Activated T-helper 1 cell treated with Interleukin-2 at 50 U/mL for 16 hours (primary cell): Measurements from ENCODE around the gene CCDC47.

ENCODE experiments used
- DNase-seq: peaks from one replicate; pipeline ENCODE4 v3.0.0-alpha.2; 2020; ENCODE audit warnings: low read depth

Gene CCDC47

GRCh38 chr17:63783522-63783921 lies 10.1 kb upstream of the CCDC47 start:
- DNase-seq, result no peak

DNA sequence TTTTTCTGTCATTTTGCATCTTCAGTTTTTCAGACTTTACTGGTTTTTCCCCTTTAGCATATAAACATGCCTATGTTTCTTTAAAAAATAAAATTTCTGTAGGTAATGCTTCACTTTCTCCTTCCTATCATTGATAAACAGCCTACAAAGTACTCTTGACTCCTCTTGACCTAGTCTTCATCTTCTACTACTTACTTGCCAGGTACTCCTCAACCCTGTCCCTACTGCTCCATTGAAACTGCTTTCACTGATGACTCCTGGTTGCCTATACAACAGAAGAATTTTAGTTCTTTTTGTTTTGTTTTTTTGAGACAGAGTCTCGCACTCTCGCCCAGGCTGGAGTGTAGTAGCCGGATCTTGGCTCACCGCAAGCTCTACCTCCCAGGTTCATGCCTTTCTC lies 7.5 kb upstream of the CCDC47 start:
- no peak for DNase-seq

GRCh38 chr17:63780507-63780906 lies 7.1 kb upstream of the CCDC47 start:
- DNase-seq, result no peak

- DNase-seq, result no peak
Observed at GRCh38 chr17:63775420-63775819, 2.0 kb upstream of the CCDC47 start.

DNA sequence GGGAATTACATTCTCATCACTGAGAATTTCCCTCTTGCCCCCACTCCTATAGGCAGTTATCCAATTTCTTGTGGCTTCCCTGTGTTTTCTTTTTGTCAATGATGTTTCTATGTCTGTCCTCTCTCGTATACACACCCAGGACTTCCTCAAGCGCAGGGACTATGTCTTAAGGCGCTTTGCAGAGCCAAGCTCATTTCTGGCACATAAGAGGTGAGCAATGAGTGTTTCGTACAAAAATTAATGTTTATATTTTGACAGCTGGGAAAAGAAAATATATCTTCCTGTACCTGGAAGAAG lies 1.5 kb upstream of the CCDC47 start:
- DNase-seq, result no peak

DNA sequence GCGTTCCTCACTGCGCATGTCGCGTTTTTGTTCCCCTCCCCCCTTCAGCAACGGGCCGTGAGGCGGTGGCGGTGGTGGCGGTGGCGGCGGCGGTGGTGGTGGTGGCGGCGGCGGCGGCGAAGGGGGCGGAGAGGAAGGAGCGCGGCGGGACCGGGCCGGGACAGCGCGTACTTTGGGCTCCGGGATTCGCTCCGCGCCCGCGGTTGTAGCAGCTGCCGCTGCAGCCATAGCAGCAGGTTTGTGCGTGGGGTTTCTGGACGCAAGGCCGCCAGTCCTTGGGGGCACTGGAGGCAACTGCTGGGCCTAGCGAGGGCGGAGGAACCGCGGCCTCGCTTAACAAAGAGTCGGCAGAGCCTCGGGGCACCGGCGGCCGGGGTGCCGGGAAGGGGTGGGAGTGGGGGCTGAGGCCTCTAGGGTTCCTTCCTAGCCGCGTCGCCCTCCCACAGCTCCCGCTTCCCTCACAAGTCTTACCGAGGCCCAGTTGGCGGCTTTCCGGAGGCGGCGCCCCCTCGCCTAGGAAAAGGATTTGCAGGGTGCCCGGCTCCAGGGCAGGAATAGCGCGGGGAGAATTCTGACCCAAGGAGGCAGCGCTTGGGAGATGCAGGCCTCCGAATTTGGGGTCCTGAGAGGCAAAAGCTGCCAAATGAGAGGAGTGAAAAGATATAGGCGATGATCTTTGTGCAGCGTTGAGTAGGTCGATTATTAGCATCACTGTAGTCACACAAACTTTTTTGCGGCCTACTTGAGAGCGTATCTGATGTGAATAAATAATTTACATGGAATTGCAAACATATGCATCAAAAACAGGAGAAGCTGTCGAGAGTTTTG lies 958 bp upstream of the CCDC47 start, which contains the start of gene DDX42:
Gene DDX42, plus strand, starts transcription at position 30 of the 828 bp plus-strand sequence. CDS start 12,880 bp downstream, outside the sequence.
- peak; percentile 84 for DNase-seq

DNA sequence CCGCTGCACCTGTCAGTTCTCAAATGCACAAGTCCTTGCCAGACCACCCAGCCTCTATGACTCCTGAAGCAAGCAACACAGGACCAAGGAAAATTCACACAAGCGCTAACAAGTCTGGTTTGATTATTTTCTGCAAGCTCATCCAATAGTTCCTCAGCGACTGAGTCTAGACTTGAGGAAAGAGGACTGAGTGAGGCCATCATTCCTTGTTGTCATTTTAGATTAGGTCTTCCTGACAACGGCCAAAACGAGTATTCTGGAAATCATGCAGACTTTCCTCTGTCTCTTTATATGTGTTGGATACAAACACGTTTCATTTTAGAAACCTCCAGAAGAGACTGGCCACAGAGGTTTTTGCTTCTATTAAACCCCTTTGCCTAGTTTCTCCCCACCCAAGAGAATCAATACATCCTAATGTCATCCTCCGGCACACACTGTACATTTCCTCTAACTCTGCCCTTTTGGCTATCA lies 561 bp downstream of the CCDC47 start:
- DNase-seq, result no peak

DNA sequence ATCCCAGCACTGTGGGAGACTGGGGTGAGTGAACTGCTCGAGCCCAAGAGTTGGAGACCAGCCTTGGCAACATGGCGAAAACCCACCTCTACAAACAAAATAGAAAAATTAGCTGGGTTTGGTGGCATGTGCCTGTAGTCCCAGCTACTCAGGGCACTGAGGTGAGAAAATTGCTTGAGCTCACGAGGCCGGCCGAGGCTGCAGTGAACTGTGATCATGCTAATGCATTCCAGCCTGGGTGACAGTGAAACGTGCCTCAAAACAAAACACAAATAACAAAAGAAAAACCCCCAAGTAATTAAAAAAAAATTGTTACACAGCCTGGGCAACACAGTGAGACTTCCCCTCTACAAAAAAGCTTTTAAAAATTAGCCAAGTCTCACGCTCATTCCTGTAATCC lies 5.0 kb downstream of the CCDC47 start:
- no peak for DNase-seq

- no peak for DNase-seq
Observed at GRCh38 chr17:63766754-63767153, 6.6 kb downstream of the CCDC47 start.

DNA sequence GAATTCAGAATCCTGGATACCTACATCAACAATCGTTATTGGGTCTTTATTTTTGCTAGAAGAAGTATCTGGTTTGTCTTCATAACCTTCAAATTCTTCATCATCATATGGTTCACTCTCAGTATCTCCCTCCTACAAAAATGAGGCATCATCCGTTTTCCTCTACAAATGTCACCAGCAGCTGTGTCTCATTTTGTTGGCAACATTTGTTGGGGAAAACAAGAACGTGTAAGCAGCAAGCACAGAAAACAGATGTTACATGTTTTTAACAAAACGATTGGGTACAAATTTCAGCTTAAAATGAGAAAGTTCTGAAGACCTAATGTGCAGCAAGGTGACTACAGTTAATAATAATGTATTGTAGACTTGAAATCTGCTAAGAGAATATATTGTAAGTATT lies 8.7 kb downstream of the CCDC47 start:
- no peak for DNase-seq

DNA sequence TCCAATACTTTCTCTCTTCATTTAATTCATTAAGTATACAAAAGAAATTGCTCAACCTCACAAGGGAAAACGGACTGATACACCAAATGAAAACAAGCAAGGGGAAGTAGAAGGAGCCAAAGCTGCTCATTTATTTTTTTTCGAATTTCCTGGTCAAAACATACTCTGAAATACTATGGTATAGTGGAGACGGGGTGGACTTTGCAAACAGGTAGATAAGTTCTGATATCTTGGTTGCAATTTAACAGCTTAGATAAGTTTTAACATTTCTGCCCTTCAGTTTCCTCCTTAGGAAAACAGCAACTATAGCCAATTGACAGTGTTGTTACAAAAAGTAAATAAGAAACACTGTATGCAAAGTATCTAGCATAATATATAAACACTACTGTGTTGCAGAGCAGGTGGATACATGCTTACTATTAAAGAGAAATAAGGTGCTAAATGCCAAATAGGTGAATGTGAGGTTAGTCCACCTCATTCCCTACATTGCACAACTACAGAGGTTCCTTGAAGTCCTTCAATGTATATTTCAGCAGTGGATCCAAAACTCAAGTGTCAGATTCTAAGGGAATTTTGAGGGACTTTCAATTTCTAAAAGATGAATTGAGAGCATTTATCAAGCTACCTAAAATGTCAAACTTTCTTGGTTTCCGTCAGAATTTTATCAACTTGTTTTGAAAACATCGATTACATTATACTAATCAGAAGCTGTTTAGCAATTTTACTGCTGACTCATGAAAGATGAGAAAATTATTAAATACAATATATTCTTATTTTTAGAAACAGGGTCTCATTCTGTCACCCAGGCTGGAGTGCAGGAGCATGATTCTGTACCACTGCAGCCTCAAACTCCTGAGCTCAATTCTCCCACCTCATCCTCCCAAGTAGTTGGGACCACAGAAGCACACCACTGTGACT lies 11.0 kb downstream of the CCDC47 start:
- DNase-seq, result no peak

- DNase-seq, result no peak
Observed at GRCh38 chr17:63760771-63761539, 12.4 kb downstream of the CCDC47 start.

- no peak for DNase-seq
Observed at GRCh38 chr17:63758428-63758827, 15.0 kb downstream of the CCDC47 start.

GRCh38 chr17:63754046-63754445 lies 19.4 kb downstream of the CCDC47 start:
- no peak for DNase-seq

DNA sequence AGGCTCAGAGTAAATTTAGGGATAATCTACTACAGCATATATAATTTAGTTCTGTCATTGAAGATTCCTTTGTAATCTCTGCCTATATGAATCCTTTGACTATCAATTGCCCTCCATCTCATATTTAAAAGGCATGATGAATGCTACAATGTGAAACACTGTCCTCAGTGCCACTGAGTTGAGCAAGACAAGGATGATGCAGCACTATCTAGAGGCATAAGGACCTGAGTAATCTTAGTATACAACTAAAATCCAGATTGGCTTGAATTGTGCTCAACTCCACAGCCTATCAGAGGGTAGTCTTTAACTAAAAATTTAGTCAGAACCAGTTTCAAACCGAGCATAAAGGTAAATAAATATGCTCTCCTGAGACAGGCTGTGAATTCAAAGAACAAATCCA lies 20.2 kb downstream of the CCDC47 start:
- no peak for DNase-seq

DNA sequence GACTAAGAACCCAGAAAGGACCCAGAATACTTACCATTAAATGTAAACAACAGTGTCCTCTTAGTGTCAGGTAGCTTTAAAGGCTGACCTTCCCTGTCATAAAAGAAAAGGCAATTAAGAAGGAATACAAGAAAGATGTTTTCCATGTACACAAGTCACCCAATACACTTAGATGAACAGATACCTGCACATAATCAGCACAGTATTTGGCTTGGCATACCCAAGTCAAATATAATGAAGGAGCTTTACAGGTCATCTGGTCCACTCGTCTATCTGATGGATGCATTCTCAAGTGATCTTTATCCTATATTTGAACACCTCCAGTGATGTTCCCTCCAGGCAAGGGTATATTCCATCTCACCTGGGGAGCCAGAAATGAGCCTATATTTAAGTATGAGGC lies 20.7 kb downstream of the CCDC47 start:
- no peak for DNase-seq

GRCh38 chr17:63751806-63752205 lies 21.6 kb downstream of the CCDC47 start:
- DNase-seq, result no peak

DNA sequence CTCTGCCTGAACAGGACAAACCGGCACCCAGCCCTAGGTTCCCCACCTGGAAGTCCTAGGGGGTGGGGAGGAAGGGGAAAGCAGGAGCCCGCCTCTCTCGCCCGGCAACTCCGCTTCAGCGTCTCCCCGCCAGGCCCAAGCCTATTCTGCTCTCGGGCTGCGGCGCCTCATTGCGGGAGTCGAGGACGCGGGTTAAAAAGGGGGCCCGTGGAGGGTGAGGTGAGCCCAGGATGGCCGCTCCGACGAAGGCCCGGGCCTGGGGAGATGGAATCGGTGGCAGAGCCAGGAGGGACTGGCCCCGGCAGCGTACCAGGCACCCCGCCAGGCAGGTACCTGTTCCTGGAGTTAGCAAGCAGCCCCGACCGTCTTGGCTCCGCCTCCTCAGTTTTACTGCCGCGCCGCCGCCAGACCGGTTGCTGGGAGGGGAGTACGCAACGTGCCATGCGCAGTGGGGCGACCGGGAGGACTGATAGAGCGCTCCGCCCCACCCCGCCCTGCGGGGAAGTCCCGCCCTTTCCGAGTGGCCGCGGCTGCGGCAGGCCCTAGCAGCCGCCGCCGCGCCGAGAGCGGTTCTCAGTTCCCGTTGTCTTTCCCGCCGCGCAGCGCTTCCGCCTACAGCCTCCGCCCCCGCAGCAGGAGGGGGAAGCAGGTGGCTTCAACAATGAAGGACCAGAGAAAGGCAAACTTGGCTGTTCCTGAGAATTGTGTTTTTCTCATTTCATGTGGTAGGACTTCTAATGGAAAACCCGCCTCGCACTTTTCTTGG lies 31.8 kb downstream of the CCDC47 start, which contains the start of gene STRADA:
Gene STRADA, minus strand, starts transcription at position 392 of the 766 bp plus-strand sequence. CDS start 13,430 bp downstream, outside the sequence.
- peak; percentile 99 for DNase-seq

- no peak for DNase-seq
Observed at GRCh38 chr17:63741143-63741407, 32.3 kb downstream of the CCDC47 start.

DNA sequence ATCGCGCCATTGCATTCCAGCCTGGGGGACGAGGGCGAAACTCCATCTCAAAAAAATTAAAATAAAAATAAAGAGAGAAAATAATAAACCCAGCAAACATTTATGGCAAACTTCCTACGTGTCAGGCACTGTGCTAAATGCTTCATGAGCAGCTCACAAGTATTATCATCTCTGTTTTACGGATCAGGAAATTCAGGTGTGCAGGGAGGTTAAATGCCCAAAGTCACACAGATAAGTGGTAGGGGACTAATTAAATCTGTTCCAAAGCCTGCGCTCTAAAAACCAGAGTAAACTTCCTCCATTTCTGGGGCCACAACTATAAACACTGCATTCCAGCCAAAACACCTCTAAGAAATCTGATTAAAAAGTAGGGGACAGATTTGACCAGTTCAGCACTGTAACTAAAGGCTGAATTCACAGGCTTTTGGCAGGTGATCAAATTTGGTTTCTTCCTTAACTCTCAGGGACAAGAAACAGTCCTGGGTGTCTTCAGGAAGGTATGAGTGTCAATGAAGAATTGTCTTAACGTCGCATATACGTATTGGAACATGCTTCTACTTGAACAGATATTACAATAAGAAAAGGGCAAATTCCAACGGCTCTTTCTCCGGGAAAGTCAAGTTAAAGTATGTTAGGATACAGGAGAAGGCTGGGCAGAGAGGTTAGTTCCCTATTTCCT lies 32.8 kb downstream of the CCDC47 start:
- DNase-seq, result no peak

DNA sequence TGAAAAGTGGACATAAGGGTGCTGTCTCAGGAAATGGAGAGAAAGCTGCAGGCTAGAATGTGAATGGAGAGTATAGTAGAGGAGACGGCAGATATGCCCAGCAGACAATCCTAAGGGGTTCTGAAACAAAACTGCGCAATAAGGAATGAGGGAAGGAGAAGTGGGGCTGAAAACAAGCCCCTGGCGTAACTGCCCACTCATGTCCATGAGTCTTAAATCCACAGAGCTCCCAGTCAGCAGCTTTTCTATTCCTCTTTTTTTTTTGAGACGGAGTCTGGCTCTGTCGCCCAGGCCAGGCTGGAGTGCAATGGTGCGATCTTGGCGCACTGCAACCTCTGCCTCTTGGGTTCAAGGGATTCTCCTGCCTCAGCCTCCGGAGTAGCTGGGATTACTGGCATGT lies 37.7 kb downstream of the CCDC47 start:
- no peak for DNase-seq
